Measurements from ENCODE around the gene CCL14.
"Not testable (repeated sequence)": the region's sequence is repeated elsewhere in the genome, so short reads cannot be mapped to it uniquely, and the experiment has no call there.

CCL14 gene

DNA sequence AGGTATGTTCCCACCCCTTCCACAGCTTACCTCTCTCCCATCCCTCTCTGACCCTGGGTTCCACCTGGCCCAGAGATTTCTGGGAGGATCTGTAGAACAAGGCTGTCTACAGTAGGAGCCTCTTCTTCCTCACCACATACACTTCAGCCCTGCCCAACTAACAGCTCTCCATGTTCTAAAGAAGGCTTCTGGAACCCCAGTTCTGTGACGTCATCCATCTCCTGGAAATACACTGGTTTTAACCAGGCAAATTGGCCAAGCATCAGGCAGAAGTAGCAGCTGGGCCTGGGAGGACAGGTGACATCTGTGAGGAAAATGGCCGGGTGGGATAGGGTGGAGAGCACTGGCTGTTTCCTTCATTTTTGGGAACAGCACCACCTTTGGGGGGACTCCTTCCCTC is 43.0 kb downstream of the CCL14 start, which contains the start of gene LYZL6:
Gene LYZL6 (minus strand): TSS at position 177 of the 400 bp plus-strand sequence. CDS start 4,357 bp downstream, outside the sequence.
- no peak for DNase-seq (ENCODE audit: low read depth in 2 of 2)

DNA sequence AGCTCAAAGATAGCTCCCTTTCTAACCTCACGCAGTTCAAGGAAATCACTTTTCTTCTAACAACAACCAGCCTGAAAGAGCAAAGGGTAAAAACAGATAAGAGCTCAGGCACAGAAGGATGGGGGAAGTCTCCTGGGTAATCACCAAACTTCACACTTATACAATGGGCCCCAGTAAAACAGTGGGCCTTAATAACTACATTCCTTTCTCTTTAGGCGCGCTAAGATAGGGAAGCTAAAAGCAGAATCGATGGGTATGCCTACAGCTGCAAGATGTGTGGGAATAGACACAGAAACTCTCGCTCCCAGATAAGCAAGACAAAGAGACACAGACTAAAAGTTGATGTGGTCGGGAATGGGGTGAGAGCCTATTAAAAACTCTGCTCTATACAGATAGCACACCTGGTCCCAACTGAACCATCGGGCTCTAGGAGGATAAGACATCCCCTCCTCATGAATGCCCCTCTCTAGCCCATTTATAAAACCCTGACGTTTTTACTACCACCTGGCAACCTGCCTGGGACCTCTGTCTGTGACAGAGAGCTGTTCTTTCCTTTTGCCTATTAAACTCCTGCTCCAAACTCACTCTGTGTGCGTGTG is 43.8 kb downstream of the CCL14 start:
- DNase-seq (ENCODE audit: low read depth in 2 of 2) = no peak

DNA sequence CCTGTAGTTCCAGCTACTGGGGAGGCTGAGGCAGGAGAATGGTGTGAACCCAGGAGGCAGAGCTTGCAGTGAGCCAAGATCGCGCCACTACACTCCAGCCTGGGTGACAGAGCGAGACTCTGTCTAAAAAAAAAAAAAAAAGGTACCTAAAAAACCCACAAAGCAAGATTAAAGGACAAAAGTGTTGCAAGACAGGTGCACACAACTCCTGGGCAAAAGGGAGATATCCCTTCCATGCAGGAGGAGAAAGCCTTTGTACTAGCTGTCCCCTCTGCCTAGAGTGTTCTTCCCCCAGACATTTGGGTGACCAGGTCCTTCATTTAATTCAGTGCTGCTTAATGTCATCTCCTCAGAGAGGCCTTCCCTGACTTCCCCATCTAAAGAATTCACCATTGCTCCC is 48.0 kb downstream of the CCL14 start:
- not testable (repeated sequence) for DNase-seq (ENCODE audit: low read depth in 2 of 2)

DNA sequence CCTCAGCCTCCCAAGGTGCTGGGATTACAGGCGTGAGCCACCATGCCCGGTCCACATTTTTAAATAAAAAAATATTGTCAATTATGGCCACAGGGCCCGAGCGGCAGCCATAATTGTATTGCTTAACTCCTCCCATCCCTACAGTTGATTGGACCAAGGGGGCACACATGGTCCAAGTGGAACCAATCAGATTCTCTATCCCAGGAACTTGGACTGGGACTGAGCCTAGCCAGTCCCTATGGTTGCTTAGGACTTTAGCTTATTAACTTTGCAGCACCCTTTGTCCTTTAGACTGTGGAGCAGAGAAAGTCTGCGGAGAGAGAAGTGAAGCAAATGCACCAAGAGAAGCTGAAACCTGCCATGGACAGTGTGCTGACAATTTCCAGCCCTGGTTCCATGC is 50.5 kb downstream of the CCL14 start:
- no peak for DNase-seq (ENCODE audit: low read depth in 2 of 2)

DNA sequence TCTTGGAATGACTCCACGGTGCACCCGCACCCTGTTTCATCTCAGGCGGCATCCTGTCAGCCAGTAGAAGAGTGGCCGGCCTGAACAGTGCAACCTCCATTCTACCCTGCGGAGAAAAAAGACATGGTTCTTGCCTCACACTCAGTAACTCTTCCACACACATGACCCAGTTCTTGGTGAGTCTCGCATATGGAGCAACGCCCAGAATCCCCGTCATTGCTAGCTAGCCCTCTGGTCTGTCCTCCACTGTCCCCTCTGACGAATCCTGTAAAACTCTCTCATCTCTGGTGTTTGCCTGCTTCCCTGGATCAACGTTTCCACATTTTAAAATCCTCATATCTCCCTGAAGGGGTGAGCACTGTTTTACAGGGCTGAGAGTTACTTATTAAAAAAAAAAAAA is 51.8 kb downstream of the CCL14 start:
- no peak for DNase-seq (ENCODE audit: low read depth in 2 of 2)

Data from stimulated activated CD8-positive, alpha-beta memory T cell treated with anti-CD3 and anti-CD28 coated beads, Interleukin-15, amount 100 ng/mL, for 48 hours (primary cell).